ENCODE data around the gene ST6GAL2. TPM values are rescaled to one million over a fixed set of nuclear protein-coding genes. Genes with fewer than 3 reads are reported as not detected.

ST6GAL2 gene
- total RNA-seq, 1 experiment from 2014 or later, result not detected

- no peaks in the 10 kb centered on the region for H3F3A ChIP-seq (ENCODE audit: insufficient read depth, low read depth)
- H3K27me3 ChIP-seq (ENCODE audit: insufficient read depth, low read depth), result peaks cover 19% of the 10 kb centered on the region; the same call in 1 of the 2 replicates
- H4K20me1 ChIP-seq (ENCODE audit: insufficient read depth), result no peaks in the 10 kb centered on the region
- no peaks in the 10 kb centered on the region for H3K36me3 ChIP-seq (ENCODE audit: low read depth)
- no TSS peak for BruUV-seq (replicated peaks)
- H3K4me2 ChIP-seq, result no peak overlapping the region
- no peak for DNase-seq
- no peaks in the 10 kb centered on the region for H3K9me2 ChIP-seq (ENCODE audit: insufficient read depth)
- H3K9me3 ChIP-seq (ENCODE audit: insufficient read depth, low read depth), result no peaks in the 10 kb centered on the region
- H3K4me1 ChIP-seq (replicated peaks; ENCODE audit: insufficient read depth), result no peaks in the 10 kb centered on the region
- ChIA-PET CTCF (interaction anchor here (0.5 kb wide), 1 partner anchor 1194 kb away, joined by 4 read pairs; no protein-coding TSS in a partner anchor), POLR2A (ENCODE audit: unreplicated experiment) (no interaction called here)
- no peaks in the 10 kb centered on the region for H3K79me2 ChIP-seq (ENCODE audit: low read depth)
- TF ChIP-seq CTCF (conservative IDR thresholded peaks at IDR 0.05) (no peak), EZH2 (IDR thresholded peaks at IDR 0.05; ENCODE audit: low read depth) (no peak)
- H3K27ac ChIP-seq, result no peak overlapping the region
- intact Hi-C loops (cut with micrococcal nuclease; ENCODE audit: unreplicated experiment), result no loop called here
- no peak overlapping the region for H3K4me3 ChIP-seq
- no peak overlapping the region for H2AFZ ChIP-seq
Measured at GRCh38 chr2:106812841-106813240, 73.1 kb downstream of the ST6GAL2 start.

GRCh38 chr2:106812383-106812782 is 73.6 kb downstream of the ST6GAL2 start:
- ChIA-PET POLR2A (ENCODE audit: unreplicated experiment) (no interaction called here), CTCF (interaction anchor here (0.5 kb wide), 1 partner anchor 1194 kb away, joined by 4 read pairs; no protein-coding TSS in a partner anchor)
- Histone ChIP-seq H3K27me3 (ENCODE audit: insufficient read depth, low read depth) (peaks cover 19% of the 10 kb centered on the region; the same call in 1 of the 2 replicates), H3K9me3 (ENCODE audit: insufficient read depth, low read depth) (no peaks in the 10 kb centered on the region), H3K27ac (no peak overlapping the region), H2AFZ (no peak overlapping the region), H4K20me1 (ENCODE audit: insufficient read depth) (no peaks in the 10 kb centered on the region), H3F3A (ENCODE audit: insufficient read depth, low read depth) (no peaks in the 10 kb centered on the region), H3K79me2 (ENCODE audit: low read depth) (no peaks in the 10 kb centered on the region), H3K4me3 (no peak overlapping the region), H3K4me1 (replicated peaks; ENCODE audit: insufficient read depth) (no peaks in the 10 kb centered on the region), H3K9me2 (ENCODE audit: insufficient read depth) (no peaks in the 10 kb centered on the region), H3K4me2 (no peak overlapping the region), H3K36me3 (ENCODE audit: low read depth) (no peaks in the 10 kb centered on the region)
- no TSS peak for BruUV-seq (replicated peaks)
- TF ChIP-seq CTCF (conservative IDR thresholded peaks at IDR 0.05) (no peak), EZH2 (IDR thresholded peaks at IDR 0.05; ENCODE audit: low read depth) (no peak)
- intact Hi-C loops (cut with micrococcal nuclease; ENCODE audit: unreplicated experiment), result no loop called here
- no peak for DNase-seq

- Histone ChIP-seq H2AFZ (no peak overlapping the region), H3K9me2 (ENCODE audit: insufficient read depth) (no peaks in the 10 kb centered on the region), H3K4me2 (no peak overlapping the region), H3F3A (ENCODE audit: insufficient read depth, low read depth) (no peaks in the 10 kb centered on the region), H3K79me2 (ENCODE audit: low read depth) (no peaks in the 10 kb centered on the region), H3K27me3 (ENCODE audit: insufficient read depth, low read depth) (peaks cover 48% of the 10 kb centered on the region), H4K20me1 (ENCODE audit: insufficient read depth) (no peaks in the 10 kb centered on the region), H3K4me3 (no peak overlapping the region), H3K9me3 (ENCODE audit: insufficient read depth, low read depth) (no peaks in the 10 kb centered on the region), H3K27ac (no peak overlapping the region), H3K36me3 (ENCODE audit: low read depth) (no peaks in the 10 kb centered on the region), H3K4me1 (replicated peaks; ENCODE audit: insufficient read depth) (no peaks in the 10 kb centered on the region)
- DNase-seq, result no peak
- ChIA-PET POLR2A (ENCODE audit: unreplicated experiment) (no interaction called here), CTCF (no interaction called here)
- TF ChIP-seq EZH2 (IDR thresholded peaks at IDR 0.05; ENCODE audit: low read depth) (no peak), CTCF (conservative IDR thresholded peaks at IDR 0.05) (no peak)
- intact Hi-C loops (cut with micrococcal nuclease; ENCODE audit: unreplicated experiment), result no loop called here
- no TSS peak for BruUV-seq (replicated peaks)
Measured at GRCh38 chr2:106805716-106806115, 80.3 kb downstream of the ST6GAL2 start.
